ENCODE measurements around the gene ZNF423.

Gene ZNF423

GRCh38 chr16:49844359-49844758 is 11.6 kb downstream of the ZNF423 start:
- TF ChIP-seq EZH2phosphoT487 (IDR thresholded peaks at IDR 0.05; ENCODE audit: borderline replicate concordance, low read length) = no peak
- TF ChIP-seq CTCF (IDR thresholded peaks at IDR 0.05; ENCODE audit: low read depth, low read length, poor library complexity, severe bottlenecking) = no peak
- no peaks in the 10 kb centered on the region for H3K4me1 ChIP-seq (ENCODE audit: control insufficient read depth, low read length)
- H3F3A ChIP-seq (ENCODE audit: control insufficient read depth, insufficient read depth) = no peaks in the 10 kb centered on the region
- H3K79me2 ChIP-seq (ENCODE audit: control insufficient read depth, low read length) = no peaks in the 10 kb centered on the region
- H3K9me2 ChIP-seq (replicated peaks; ENCODE audit: control insufficient read depth, low read length) = no peaks in the 10 kb centered on the region
- H3K4me3 ChIP-seq (ENCODE audit: low read length) = no peak overlapping the region
- no peak overlapping the region for H3K27ac ChIP-seq (ENCODE audit: low read depth, low read length)
- H3K9me3 ChIP-seq (ENCODE audit: control insufficient read depth, insufficient read depth, low read length) = no peaks in the 10 kb centered on the region
- H3K27me3 ChIP-seq (ENCODE audit: control insufficient read depth, low read length) = peaks cover 14% of the 10 kb centered on the region
- no peaks in the 10 kb centered on the region for H4K20me1 ChIP-seq (ENCODE audit: control insufficient read depth, insufficient read depth, low read depth, low read length)
- H3K36me3 ChIP-seq (ENCODE audit: control insufficient read depth, low read length) = no peaks in the 10 kb centered on the region
- H3K4me2 ChIP-seq (ENCODE audit: low read length) = no peak overlapping the region

GRCh38 chr16:49843758-49844157 is 12.2 kb downstream of the ZNF423 start:
- Histone ChIP-seq H3K4me1 (ENCODE audit: control insufficient read depth, low read length) (no peaks in the 10 kb centered on the region), H3K9me2 (replicated peaks; ENCODE audit: control insufficient read depth, low read length) (no peaks in the 10 kb centered on the region), H3K79me2 (ENCODE audit: control insufficient read depth, low read length) (no peaks in the 10 kb centered on the region), H3K27me3 (ENCODE audit: control insufficient read depth, low read length) (peaks cover 10% of the 10 kb centered on the region; the same call in 1 of the 2 replicates), H3K9me3 (ENCODE audit: control insufficient read depth, insufficient read depth, low read length) (no peaks in the 10 kb centered on the region), H3K36me3 (ENCODE audit: control insufficient read depth, low read length) (no peaks in the 10 kb centered on the region), H3F3A (ENCODE audit: control insufficient read depth, insufficient read depth) (no peaks in the 10 kb centered on the region), H3K4me3 (ENCODE audit: low read length) (no peak overlapping the region), H3K27ac (ENCODE audit: low read depth, low read length) (no peak overlapping the region), H3K4me2 (ENCODE audit: low read length) (no peak overlapping the region), H4K20me1 (ENCODE audit: control insufficient read depth, insufficient read depth, low read depth, low read length) (no peaks in the 10 kb centered on the region)
- no peak for TF ChIP-seq CTCF (IDR thresholded peaks at IDR 0.05; ENCODE audit: low read depth, low read length, poor library complexity, severe bottlenecking)
- TF ChIP-seq EZH2phosphoT487 (IDR thresholded peaks at IDR 0.05; ENCODE audit: borderline replicate concordance, low read length) = no peak

- Histone ChIP-seq H3K79me2 (ENCODE audit: control insufficient read depth, low read length) (no peaks in the 10 kb centered on the region), H3K27me3 (ENCODE audit: control insufficient read depth, low read length) (0 out of 2 replicates have a peak, but pooled peaks cover 3% of the 10 kb centered on the region)
These were observed 12.9 kb downstream of the ZNF423 start for GRCh38 chr16:49842972-49843371.

More at GRCh38 chr16:49842972-49843371, 12.9 kb downstream of the ZNF423 start:
- H3K9me2 ChIP-seq (replicated peaks; ENCODE audit: control insufficient read depth, low read length) = no peaks in the 10 kb centered on the region
- H3K27ac ChIP-seq (ENCODE audit: low read depth, low read length) = no peak overlapping the region
- TF ChIP-seq EZH2phosphoT487 (IDR thresholded peaks at IDR 0.05; ENCODE audit: borderline replicate concordance, low read length) (no peak), CTCF (IDR thresholded peaks at IDR 0.05; ENCODE audit: low read depth, low read length, poor library complexity, severe bottlenecking) (no peak)
- no peak overlapping the region for H3K4me2 ChIP-seq (ENCODE audit: low read length)
- no peaks in the 10 kb centered on the region for H3F3A ChIP-seq (ENCODE audit: control insufficient read depth, insufficient read depth)
- no peak overlapping the region for H3K4me3 ChIP-seq (ENCODE audit: low read length)
- no peaks in the 10 kb centered on the region for H3K4me1 ChIP-seq (ENCODE audit: control insufficient read depth, low read length)
- no peaks in the 10 kb centered on the region for H4K20me1 ChIP-seq (ENCODE audit: control insufficient read depth, insufficient read depth, low read depth, low read length)
- H3K9me3 ChIP-seq (ENCODE audit: control insufficient read depth, insufficient read depth, low read length) = no peaks in the 10 kb centered on the region
- no peaks in the 10 kb centered on the region for H3K36me3 ChIP-seq (ENCODE audit: control insufficient read depth, low read length)

All from DOHH2 (cell line).